ENCODE measurements around the gene FRG1. TPM values are rescaled to one million over a fixed set of nuclear protein-coding genes. Genes with fewer than 3 reads are reported as not detected.
"Not testable (repeated sequence)": the region's sequence is repeated elsewhere in the genome, so short reads cannot be mapped to it uniquely, and the experiment has no call there.

FRG1 gene
- total RNA-seq (10 to 100 TPM in 3 of 5 donors, 1 to 10 TPM in 2; 1.8 to 45.7 (median 12.2) TPM), polyA plus RNA-seq (10 to 100 TPM; 28.8 to 54.5 (median 49.6) TPM)
- long read RNA-seq, donor 1, transcript FRG1-201 (9 exons, 1,074 nt), result major isoform, 6 of 6 reads
- long read RNA-seq, donor 1, partial matches to known transcripts, result 0 of 6 reads
- long read RNA-seq, donor 1, other reads (novel, unspliced or antisense), result 0 of 6 reads
- long read RNA-seq, donor 2, transcript FRG1-201 (9 exons, 1,074 nt), result major isoform, 10 of 11 reads
- long read RNA-seq, donor 2, partial matches to known transcripts, result 0 of 11 reads
- long read RNA-seq, donor 2, other reads (novel, unspliced or antisense), result 0 of 11 reads
- long read RNA-seq, donor 3, partial matches to known transcripts, result 0 of 4 reads
- long read RNA-seq, donor 3, other reads (novel, unspliced or antisense), result 0 of 4 reads
- long read RNA-seq, donor 4, partial matches to known transcripts, result 0 of 1 reads
- long read RNA-seq, donor 4, other reads (novel, unspliced or antisense), result 0 of 1 reads
- long read RNA-seq, donor 5, transcript FRG1-201 (9 exons, 1,074 nt), result major isoform, 5 of 5 reads
- long read RNA-seq, donor 5, partial matches to known transcripts, result 0 of 5 reads
- long read RNA-seq, donor 5, other reads (novel, unspliced or antisense), result 0 of 5 reads
- long read RNA-seq, donor 6, transcript FRG1-201 (9 exons, 1,074 nt), result major isoform, 18 of 19 reads
- long read RNA-seq, donor 6, partial matches to known transcripts, result 0 of 19 reads
- long read RNA-seq, donor 6, other reads (novel, unspliced or antisense), result 0 of 19 reads
- long read RNA-seq, donor 7, transcript FRG1-201 (9 exons, 1,074 nt), result major isoform, 16 of 21 reads
- long read RNA-seq, donor 7, partial matches to known transcripts, result 5 of 21 reads
- long read RNA-seq, donor 7, other reads (novel, unspliced or antisense), result 0 of 21 reads
- long read RNA-seq, donor 8, transcript FRG1-201 (9 exons, 1,074 nt), result major isoform, 9 of 10 reads
- long read RNA-seq, donor 8, partial matches to known transcripts, result 0 of 10 reads
- long read RNA-seq, donor 8, other reads (novel, unspliced or antisense), result 0 of 10 reads
- long read RNA-seq, donor 9, transcript FRG1-201 (9 exons, 1,074 nt), result major isoform, 6 of 12 reads
- long read RNA-seq, donor 9, partial matches to known transcripts, result 6 of 12 reads
- long read RNA-seq, donor 9, other reads (novel, unspliced or antisense), result 0 of 12 reads
- long read RNA-seq, donor 10, result 0 reads

- DNase-seq, result peak; percentile 96 to 97
- TF ChIP-seq CTCF (IDR thresholded peaks at IDR 0.05), result peak in 5 of 7 experiments; percentile 72 to 89 (median 81)
- TF ChIP-seq POLR2AphosphoS5 (IDR thresholded peaks at IDR 0.05), result peak; percentile 58 to 94 (median 75)
- peak in 1 of 4 donors; percentile 14 for TF ChIP-seq POLR2A (IDR thresholded peaks at IDR 0.05)
- no peak for TF ChIP-seq EP300 (IDR thresholded peaks at IDR 0.05)
- H3K36me3 ChIP-seq, result peaks cover 0 to 15% (median 4%) of the 10 kb centered on the region in 4 donors
- H3K4me3 ChIP-seq, result peak within 1 kb of the TSS; percentile 75 to 97 (median 90)
- H3K4me1 ChIP-seq, result peaks cover 10 to 42% (median 27%) of the 10 kb centered on the region in 4 donors
- H3K27me3 ChIP-seq, result no peaks in the 10 kb centered on the region
- WGBS, 5 donors, result 4 to 9% (median 6%) methylated on average over 40 to 70 of the region's 70 CpGs
- intact Hi-C loops (cut with DNase I; ENCODE audit: low total_unique reads), result no loop called here
- H3K27ac ChIP-seq, result peak within 1 kb of the TSS; percentile 86 to 98 (median 92)
- no peaks in the 10 kb centered on the region for H3K9me3 ChIP-seq
Observed at GRCh38 chr4:189940178-189941004, at the start of gene FRG1. Gene FRG1, plus strand, starts transcription at chr4:189940872. Its CDS starts 138 bp downstream, at chr4:189941010.

GRCh38 chr4:189897667-189898066, 43.0 kb upstream of the FRG1 start:
- Histone ChIP-seq H3K4me3 (no peak overlapping the region), H3K27me3 (no peaks in the 10 kb centered on the region), H3K9me3 (no peaks in the 10 kb centered on the region), H3K27ac (no peak overlapping the region), H3K36me3 (no peaks in the 10 kb centered on the region), H3K4me1 (no peaks in the 10 kb centered on the region)
- no peak for DNase-seq
- WGBS, 5 donors, result 71 to 91% (median 83%) methylated on average over 3 of the region's 3 CpGs
- intact Hi-C loops (cut with DNase I; ENCODE audit: low total_unique reads), result no loop called here
- no peak for TF ChIP-seq POLR2A (IDR thresholded peaks at IDR 0.05)
- TF ChIP-seq CTCF (IDR thresholded peaks at IDR 0.05), result no peak
- TF ChIP-seq POLR2AphosphoS5 (IDR thresholded peaks at IDR 0.05), result no peak
- no peak for TF ChIP-seq EP300 (IDR thresholded peaks at IDR 0.05)

GRCh38 chr4:189899481-189900015, 41.1 kb upstream of the FRG1 start:
- H3K27ac ChIP-seq; H3K4me3 ChIP-seq; intact Hi-C loops (cut with DNase I; ENCODE audit: low total_unique reads); H3K27me3 ChIP-seq; H3K4me1 ChIP-seq; DNase-seq; H3K9me3 ChIP-seq; H3K36me3 ChIP-seq: not testable (repeated sequence)
- WGBS, 5 donors, result 61 to 88% (median 72%) methylated on average over 3 of the region's 3 CpGs

DNA sequence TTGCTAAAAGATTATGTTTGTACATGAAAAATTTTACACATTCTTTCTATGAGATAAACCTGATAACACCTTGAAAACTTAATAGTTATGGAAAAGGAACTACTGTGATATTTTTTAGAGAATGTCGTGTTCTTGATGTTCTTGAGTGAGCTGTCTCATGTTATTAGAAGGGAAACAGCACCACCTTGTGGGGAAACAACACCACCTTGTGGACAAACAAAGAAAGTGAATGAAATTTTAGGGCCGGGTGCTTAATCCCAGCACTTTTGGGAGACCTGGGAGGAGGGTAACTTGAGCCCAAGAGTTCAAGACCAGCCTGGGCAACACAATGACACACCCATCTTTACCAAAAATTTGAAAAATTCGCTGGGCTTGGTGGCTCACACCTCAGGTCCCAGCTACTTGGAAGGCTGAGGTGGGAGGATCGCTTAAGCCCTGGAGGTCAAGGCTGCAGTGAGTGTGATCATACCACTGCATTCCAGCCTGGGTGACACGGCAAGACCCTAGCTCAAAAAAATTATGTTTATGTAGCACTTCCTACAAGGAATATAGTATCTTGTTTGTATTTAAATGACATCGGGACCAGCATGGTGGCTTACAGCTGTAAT, 36.1 kb upstream of the FRG1 start:
- H3K27me3 ChIP-seq; H3K4me1 ChIP-seq; intact Hi-C loops (cut with DNase I; ENCODE audit: low total_unique reads); H3K36me3 ChIP-seq; H3K27ac ChIP-seq; H3K9me3 ChIP-seq; H3K4me3 ChIP-seq: not testable (repeated sequence)
- WGBS, 5 donors, result 33 to 40% (median 34%) methylated on average over 6 of the region's 6 CpGs
- TF ChIP-seq CTCF (IDR thresholded peaks at IDR 0.05), result peak in 5 of 7 experiments; percentile 34 to 56 (median 43)
- peak; percentile 52 to 82 for DNase-seq
